Measurements from ENCODE around the gene DAAM1.

- TF ChIP-seq CTCF (IDR thresholded peaks at IDR 0.05) (no peak), POLR2AphosphoS5 (IDR thresholded peaks at IDR 0.05) (no peak), POLR2A (IDR thresholded peaks at IDR 0.05) (no peak), EP300 (IDR thresholded peaks at IDR 0.05) (no peak)
Measured at GRCh38 chr14:59317798-59318505, 129.5 kb downstream of the DAAM1 start.

All from upper lobe of left lung (tissue), 4 donors.